Activated CD4-positive, alpha-beta T cell treated with anti-CD3 and anti-CD28 coated beads for 4 hours (primary cell): ENCODE data around the gene PHF21B.
"Not testable (repeated sequence)": the region's sequence is repeated elsewhere in the genome, so short reads cannot be mapped to it uniquely, and the experiment has no call there.

ENCODE experiments used
- DNase-seq, 2 donors: peaks; one replicate each; pipeline ENCODE4 v3.0.0-alpha.2; 2020

PHF21B gene

GRCh38 chr22:44914026-44914721 lies 95.6 kb downstream of the PHF21B start:
- DNase-seq = no peak

GRCh38 chr22:44913198-44913983 lies 96.4 kb downstream of the PHF21B start:
- DNase-seq = no peak

- no peak for DNase-seq
Measured at GRCh38 chr22:44909241-44909640, 100.6 kb downstream of the PHF21B start.

GRCh38 chr22:44907765-44908737 lies 101.8 kb downstream of the PHF21B start:
- no peak for DNase-seq

- DNase-seq = no peak
Measured at GRCh38 chr22:44906999-44907644, 102.7 kb downstream of the PHF21B start.

GRCh38 chr22:44906248-44906936 lies 103.4 kb downstream of the PHF21B start:
- no peak for DNase-seq

- not testable (repeated sequence) for DNase-seq
Measured at GRCh38 chr22:44904492-44905152, 105.2 kb downstream of the PHF21B start.

GRCh38 chr22:44903164-44903563 lies 106.6 kb downstream of the PHF21B start:
- not testable (repeated sequence) for DNase-seq

- no peak for DNase-seq
Measured at GRCh38 chr22:44901301-44901700, 108.5 kb downstream of the PHF21B start.

GRCh38 chr22:44898236-44898635 lies 111.6 kb downstream of the PHF21B start:
- DNase-seq = no peak

- no peak for DNase-seq
Measured at GRCh38 chr22:44895296-44896055, 114.3 kb downstream of the PHF21B start.

GRCh38 chr22:44894782-44895181 lies 115.0 kb downstream of the PHF21B start:
- no peak for DNase-seq

GRCh38 chr22:44894321-44894720 lies 115.5 kb downstream of the PHF21B start:
- no peak for DNase-seq

GRCh38 chr22:44893731-44894080 lies 116.1 kb downstream of the PHF21B start:
- no peak for DNase-seq

GRCh38 chr22:44892803-44893730 lies 116.7 kb downstream of the PHF21B start:
- no peak for DNase-seq

- DNase-seq = no peak
Measured at GRCh38 chr22:44892243-44892642, 117.6 kb downstream of the PHF21B start.

- DNase-seq = no peak
Measured at GRCh38 chr22:44891791-44892190, 118.0 kb downstream of the PHF21B start.

- DNase-seq = no peak
Measured at GRCh38 chr22:44891293-44891747, 118.5 kb downstream of the PHF21B start.
